ENCODE data around the gene TAF1B.

DNA sequence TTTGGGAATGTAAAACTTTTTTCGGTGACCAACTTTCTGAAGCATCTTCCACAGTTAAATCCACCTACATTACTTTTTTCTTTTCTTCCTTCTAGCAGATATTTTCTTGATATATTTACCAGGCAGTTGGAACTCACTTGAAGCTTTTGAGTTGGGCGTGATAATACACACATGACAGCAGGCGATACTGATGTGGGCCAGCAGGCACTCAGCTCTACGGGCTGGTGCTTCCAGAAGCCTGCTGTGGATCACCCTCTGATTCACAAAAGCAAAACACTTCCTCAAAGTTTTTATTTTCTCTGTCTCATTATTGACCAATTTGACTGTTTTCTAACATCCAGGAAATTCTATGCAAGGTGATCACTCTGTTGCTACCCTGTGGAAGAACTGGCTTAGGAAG lies 131.1 kb downstream of the TAF1B start:
- TF ChIP-seq EZH2phosphoT487 (IDR thresholded peaks at IDR 0.05), result no peak
- TF ChIP-seq, protein P1, sequence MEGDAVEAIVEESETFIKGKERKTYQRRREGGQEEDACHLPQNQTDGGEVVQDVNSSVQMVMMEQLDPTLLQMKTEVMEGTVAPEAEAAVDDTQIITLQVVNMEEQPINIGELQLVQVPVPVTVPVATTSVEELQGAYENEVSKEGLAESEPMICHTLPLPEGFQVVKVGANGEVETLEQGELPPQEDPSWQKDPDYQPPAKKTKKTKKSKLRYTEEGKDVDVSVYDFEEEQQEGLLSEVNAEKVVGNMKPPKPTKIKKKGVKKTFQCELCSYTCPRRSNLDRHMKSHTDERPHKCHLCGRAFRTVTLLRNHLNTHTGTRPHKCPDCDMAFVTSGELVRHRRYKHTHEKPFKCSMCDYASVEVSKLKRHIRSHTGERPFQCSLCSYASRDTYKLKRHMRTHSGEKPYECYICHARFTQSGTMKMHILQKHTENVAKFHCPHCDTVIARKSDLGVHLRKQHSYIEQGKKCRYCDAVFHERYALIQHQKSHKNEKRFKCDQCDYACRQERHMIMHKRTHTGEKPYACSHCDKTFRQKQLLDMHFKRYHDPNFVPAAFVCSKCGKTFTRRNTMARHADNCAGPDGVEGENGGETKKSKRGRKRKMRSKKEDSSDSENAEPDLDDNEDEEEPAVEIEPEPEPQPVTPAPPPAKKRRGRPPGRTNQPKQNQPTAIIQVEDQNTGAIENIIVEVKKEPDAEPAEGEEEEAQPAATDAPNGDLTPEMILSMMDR (IDR thresholded peaks at IDR 0.05), result no peak
- no peak for TF ChIP-seq EZH2 (IDR thresholded peaks at IDR 0.05)

Measured in neural progenitor cell (in vitro differentiated cells).